Measurements from ENCODE around the gene TMEM98.
"Not testable (repeated sequence)": the region's sequence is repeated elsewhere in the genome, so short reads cannot be mapped to it uniquely, and the experiment has no call there.

Gene TMEM98

DNA sequence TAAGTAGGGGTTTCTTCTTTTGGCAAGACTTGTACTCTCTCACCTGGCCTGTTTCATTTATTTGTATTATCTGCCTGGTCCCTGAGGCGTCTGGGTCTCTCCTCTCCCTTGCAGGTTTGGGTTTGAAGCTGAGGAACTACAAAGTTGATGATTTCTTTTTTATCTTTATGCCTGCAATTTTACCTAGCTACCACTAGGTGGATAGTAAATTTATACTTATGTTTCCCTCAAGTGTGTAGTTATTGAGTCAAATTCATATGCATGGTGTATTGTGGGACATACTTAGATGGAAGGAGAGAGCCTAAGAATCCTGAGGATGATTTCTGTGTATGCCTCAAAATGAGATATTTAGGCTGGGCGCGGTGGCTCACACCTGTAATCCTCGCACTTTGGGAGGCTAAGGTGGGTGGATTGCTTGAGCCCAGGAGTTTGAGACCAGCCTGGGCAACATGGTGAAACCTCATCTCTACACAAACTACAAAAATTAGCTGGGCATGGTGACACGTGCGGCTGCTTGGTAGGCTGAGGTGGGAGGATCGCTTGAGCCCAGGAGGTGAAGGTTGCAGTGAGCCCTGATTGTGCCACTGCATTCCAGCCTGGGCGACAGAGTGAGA is 13.6 kb downstream of the TMEM98 start:
- no peak for DNase-seq (ENCODE audit: low read depth, low spot score)

DNA sequence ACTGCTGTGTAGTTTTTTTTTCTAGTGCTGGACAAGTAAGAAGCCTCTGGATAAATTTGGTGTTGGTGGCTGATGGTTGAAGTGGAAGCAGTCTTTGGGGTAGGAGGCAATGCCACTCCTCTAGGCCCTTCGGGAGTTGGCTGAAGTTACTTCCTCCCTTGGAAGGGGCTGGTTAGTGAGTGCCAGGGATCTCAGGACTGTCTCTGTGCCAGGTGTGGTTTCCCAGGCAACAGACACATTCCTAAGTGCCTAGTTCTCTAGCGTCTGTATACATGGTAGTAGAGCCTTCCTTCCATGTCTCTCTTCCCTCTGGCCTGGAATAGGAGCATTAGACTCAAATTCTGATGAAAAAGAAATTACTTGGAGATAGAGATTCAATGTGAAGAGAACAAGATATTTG is 15.3 kb downstream of the TMEM98 start:
- no peak for DNase-seq (ENCODE audit: low read depth, low spot score)

DNA sequence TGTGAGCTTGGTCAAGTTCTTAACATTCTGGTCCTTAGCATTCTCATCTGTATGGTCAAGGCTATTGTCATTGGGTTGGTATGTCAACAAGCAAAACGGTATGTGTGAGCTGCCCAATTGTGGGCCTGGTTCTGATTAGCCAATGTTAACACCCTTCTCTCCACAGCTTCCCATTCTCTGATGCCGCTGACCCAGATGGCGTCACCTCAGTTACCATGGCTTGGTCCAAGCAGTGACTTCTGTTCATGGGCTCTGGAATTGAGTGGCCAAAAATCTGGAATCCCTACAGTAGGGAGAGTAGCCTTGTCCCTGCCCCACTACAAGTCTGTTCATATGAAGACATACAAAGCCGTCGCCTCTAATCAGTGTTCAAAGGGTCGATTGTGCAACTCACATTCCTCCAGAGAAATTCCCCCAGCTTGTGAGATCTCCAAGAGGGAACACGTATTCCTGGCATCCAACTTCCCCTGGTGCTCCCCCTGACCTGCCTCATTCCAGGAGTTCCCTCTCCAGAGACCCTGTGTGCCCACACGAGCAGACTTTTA is 15.8 kb downstream of the TMEM98 start:
- no peak for DNase-seq (ENCODE audit: low read depth, low spot score)

DNA sequence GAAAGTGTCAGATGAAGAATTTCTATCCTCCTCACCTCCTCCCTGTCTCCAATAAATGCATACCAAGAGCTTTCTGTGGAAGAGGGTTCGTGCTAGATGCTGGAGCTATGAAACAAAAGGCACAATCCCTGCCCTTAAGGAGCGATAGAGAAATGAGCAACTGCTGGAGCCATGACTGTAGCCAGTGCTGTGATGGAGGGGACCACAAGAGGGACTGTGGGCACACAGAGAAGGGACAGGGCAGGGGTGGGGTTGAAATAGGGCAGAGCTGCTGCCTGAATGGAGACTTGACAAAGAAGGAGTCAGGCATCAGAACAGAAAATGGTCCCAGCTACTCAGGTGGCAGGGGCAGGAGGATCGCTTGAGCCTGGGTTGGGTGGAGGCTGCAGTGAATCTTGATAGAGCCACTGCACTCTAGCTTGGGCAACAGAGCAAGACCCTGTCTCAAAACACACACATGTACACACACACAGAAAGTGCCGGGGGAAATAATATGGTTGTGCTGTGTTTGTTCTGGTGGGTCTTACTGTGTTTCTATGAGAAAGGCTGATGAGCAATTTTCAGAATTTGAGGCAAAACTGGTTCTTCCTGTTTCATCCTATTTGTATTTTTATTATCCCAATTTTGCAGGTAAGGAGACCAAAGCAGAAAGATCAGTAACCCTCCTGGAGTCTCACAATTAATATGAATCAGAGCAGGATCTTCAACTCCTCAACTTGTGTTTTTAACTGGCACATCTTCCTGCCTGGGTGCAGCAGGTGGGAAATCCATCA is 16.5 kb downstream of the TMEM98 start:
- no peak for DNase-seq (ENCODE audit: low read depth, low spot score)

DNA sequence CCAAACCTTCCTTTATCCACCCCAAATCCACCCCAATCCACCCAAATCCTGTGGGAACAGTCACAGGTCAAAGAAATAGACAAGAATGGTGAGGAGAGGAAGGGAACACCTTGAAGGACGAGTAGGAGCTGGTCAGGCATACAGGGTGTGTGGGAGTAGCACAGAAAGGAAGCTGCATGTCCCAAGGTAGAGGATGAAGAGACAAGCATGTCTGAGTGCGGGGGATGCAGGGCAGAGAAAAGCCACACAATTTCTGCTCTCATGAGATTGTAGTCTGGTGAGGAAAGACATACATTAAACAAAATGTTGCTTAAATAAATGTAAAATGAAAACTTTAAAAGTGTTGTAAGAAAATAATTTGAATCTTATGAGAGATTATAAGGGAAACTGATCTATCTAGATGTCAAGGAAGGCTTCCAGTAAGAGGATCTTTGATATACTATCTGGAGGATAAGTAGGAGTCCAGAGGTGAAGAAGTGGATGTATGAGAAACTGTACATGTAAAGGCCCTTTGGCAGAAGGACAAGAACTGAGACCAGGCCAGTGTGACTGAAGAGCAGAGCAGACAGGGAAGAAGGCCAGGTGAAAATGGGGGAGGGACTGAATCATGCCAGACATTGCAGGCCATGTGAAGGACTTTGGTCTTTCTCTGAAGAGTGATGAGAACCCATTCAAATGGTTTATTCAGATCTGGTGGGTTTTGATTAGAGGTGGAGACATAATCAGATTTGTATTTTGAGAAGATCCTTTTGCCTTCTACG is 18.6 kb downstream of the TMEM98 start:
- no peak for DNase-seq (ENCODE audit: low read depth, low spot score)

DNA sequence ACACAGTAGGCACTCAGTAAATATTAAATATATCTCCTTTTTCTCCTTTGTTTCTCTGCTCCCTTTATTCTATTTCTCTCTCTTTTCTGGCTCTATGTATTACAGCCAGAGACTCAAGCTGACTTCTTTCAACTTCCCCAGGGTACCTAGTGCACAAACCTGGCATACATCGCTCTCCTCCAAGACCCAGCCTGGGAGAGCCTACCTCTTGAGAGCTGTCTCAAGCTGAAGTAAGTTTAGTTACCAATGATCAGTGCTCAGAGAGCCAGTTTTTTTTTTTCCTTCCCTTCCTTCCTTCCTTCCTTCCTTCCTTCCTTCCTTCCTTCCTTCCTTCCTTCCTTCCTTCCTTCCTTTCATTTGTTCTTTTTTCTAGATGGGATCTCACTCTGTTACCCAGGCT is 19.8 kb downstream of the TMEM98 start:
- no peak for DNase-seq (ENCODE audit: low read depth, low spot score)

DNA sequence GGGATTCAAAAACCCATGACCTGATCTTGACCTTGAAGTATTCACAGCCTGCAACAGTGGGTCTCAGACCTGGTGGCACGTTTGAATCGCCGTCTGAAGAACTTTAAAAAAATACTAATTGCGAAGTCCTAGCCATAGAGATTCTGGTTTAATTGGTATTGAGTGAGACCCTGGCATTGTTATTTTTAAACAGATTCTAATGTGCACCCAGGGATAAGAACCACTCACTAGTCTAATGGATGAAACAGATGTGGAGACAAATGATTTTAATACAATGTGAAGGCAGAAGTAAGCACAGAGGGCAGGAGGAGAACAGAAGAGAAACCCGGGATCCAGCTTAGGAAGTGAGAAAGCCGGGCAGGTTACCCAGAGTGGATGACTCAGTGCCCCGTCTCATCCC is 21.2 kb downstream of the TMEM98 start:
- DNase-seq (ENCODE audit: low read depth, low spot score): no peak

DNA sequence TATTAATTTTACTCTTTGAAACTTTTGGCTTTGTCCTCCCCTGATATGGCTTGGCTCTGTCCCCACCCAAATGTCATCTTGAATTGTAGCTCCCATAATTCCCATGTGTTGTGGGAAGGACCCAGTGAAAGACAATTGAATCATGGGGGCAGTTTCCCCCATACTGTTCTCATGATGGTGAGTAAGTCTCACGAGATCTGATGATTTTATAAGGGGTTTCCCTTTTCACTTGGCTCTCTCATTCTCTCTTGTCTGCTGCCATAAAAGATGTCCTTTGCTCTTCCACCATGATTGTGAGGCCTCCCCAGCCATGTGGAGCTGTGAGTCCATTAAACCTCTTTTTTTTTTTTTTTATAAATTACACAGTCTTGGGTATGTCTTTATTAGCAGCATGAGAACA is 24.5 kb downstream of the TMEM98 start:
- not testable (repeated sequence) for DNase-seq (ENCODE audit: low read depth, low spot score)

DNA sequence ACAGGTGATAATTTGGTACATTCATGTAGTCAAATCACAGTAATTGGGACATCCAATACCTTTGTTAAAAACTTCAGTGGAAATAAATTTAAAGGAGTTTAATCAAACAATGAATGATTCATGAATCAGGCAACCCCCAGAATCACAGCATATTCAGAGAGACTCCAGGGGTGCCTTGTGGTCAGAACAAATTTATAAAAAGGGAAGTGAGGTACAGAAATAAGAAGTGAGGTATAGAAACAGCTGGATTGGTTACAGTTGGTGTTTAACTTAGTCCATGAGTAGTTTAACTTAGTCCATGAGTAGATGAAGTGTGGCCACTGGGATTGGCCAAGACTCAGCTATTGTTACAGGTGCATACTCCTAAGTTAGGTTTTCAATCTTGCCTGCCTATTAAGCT is 25.1 kb downstream of the TMEM98 start:
- no peak for DNase-seq (ENCODE audit: low read depth, low spot score)

DNA sequence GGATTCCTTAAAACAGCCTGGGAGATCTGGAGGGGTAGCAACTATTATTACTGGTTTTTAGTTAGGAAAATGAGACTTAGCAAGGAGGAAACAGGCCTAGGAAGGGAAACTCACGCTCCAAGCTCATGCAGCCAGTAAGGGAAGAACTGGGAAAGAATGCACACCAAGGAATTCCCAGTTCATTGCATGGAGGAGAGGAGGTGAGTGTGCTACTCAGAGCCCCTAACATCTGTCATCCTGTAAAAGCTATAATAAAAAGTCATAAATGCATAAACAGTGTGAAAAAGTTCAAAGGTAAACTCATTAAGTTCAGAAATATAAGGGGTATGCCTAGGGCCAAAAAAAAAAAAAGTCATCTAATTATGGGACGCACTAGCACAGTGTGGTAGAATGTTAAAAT is 25.9 kb downstream of the TMEM98 start:
- no peak for DNase-seq (ENCODE audit: low read depth, low spot score)

DNA sequence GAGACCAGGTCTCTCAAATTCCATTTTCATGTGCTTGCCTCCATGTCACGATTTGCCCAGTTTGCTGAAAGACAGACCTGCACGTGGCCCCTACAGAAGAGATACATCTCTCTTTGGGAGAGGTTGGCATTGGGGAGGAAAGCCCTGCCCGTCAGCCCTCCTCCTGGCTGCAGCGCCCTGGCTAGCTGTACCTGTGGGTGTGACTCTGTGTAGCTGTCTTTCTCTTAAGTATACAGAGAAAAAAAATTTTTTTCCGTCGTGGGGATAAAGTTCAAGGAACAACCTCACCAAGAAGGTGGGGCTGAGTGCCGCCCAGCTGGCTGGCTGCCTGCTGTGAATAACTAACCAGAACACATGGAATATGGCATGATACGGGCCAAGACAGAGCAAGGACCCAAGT is 26.5 kb downstream of the TMEM98 start:
- DNase-seq (ENCODE audit: low read depth, low spot score): no peak

DNA sequence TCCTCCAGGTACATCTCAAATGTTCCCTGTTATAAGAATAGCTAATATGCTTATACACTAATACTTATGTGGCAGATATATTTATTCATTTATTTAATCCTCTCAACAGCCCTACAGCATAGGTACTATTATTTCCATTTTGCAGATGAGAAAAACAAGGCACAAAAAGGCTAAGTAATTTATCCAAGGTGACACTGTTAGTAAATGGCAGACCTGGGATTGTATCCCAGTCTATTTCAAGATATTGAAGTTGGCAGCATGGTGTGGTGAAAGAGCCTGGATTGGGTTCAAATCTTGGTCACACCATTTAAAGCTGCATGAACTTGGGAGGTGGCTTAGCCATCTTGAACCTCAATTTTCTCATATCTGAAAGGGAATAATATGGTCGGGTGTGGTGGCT is 27.2 kb downstream of the TMEM98 start:
- no peak for DNase-seq (ENCODE audit: low read depth, low spot score)

DNA sequence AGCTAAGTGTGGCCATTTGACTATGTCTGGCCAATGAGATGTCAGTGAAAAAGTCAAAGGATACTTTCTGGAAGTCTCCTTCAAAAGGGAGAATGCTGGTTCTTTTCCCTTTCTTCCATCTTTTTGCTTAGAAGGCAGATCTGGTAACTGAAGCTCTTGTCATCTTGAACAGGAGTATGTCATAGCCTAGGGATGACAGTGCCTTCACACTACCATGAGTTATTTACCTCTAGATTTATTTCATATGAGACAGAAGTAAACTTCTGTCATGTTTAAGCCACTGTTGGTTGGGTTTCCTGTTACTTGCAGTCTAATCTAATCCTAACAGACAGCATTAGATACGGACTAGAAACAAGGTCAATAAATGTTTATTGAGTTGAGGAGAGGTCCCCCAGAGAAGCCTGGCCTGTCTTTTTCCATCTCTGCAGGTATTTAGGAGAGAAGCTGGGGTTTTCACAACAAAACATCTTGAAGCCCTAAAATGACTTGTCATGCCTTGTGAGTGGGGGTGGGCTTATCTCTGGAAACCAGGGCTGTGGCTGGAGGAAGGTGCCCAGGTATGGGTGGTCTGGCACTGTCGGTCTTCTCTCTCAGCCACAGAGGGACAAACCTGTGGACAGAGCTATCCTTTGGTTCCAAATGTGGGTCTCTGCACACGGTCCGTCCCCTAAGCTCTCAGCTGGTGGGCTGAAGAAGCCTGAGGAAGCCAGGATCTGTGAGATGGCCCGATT is 28.5 kb downstream of the TMEM98 start:
- DNase-seq (ENCODE audit: low read depth, low spot score): no peak

DNA sequence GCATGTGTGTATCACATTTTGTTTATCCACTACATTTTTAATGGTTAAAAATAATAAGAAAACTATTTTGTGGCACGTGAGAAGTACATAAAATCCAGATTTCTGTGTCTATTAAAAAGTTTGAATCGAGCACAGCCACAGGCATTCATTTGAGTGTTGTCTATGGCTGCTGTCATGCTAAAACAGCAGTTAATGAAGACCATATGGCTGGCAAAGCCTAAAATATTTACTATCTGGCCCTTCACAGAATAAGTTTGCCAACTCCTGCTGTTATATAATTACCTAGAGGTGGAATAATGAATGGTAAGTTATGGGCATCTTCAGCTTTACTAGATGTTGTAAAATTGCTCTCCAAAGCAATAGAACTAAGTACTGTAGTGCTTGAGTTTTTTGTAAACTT is 30.5 kb downstream of the TMEM98 start:
- no peak for DNase-seq (ENCODE audit: low read depth, low spot score)

DNA sequence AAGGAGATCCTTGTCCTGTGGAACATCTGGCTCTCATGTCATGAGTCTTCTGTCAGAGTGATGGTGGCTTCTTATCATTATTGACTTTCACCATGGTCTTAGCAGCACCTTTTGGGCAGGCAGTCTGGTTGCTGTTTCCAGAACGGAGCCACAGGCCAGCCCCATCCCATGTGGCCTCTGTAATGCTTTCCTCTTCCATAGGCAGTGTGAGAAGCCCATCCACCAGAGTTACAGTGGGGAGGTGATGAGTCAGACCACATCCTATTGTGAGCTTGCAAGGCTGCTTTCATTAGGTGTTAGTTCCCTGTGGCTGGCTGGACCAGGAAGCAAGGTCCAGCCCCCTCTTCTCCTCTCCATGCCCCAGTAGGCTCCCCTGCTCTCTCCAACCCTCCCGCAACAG is 32.9 kb downstream of the TMEM98 start:
- no peak for DNase-seq (ENCODE audit: low read depth, low spot score)

DNA sequence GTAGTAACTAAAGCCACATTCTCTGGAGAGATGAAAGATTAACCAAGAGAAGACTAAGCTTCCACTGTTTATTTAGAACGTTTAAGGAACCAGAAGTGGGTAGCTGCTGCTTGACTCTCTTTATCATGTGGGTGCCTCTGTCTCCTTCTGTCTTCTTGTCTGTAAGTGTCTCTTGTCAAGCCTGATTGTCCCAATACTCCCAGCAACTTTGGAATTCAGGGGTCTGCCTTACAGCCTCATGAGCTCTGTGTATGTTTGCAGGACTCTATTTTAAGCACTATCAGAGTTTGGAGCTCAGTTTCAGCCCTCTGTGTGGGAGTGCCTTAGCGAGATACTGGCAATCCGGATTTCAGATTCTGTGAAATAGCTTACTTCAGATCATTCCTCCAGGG is 34.4 kb downstream of the TMEM98 start:
- DNase-seq (ENCODE audit: low read depth, low spot score): no peak

DNA sequence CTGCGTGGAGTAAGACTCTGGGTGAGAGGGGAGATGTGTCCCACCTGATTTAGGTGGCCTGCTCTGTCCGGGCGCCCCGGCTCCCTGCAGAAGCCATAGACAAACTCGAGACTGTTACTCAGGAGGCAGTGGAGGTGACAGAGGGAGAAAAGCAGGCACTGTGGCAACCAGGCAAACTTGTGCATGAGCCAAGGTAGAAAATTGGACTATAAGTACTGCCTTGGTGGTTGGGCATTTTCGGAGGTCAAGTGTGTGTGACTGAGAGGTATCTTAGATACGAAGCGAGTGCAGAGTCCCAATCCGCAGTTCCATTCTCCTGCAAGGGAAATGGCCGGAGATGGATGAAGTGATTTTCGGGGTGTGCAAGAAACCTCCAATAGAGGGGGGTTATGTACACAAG is 36.6 kb downstream of the TMEM98 start:
- no peak for DNase-seq (ENCODE audit: low read depth, low spot score)

DNA sequence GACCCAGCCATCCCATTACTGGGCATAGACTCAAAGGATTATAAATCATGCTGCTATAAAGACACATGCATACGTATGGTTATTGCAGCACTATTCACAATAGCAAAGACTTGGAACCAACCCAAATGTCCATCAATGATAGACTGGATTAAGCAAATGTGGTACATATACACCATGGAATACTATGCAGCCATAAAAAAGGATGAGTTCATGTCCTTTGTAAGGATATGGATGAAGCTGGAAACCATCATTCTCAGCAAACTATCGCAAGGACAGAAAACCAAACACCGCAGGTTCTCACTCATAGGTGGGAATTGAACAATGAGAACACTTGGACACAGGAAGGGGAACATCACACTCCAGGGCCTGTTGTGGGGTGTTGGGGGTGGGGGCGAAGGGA is 41.3 kb downstream of the TMEM98 start:
- DNase-seq (ENCODE audit: low read depth, low spot score): not testable (repeated sequence)

DNA sequence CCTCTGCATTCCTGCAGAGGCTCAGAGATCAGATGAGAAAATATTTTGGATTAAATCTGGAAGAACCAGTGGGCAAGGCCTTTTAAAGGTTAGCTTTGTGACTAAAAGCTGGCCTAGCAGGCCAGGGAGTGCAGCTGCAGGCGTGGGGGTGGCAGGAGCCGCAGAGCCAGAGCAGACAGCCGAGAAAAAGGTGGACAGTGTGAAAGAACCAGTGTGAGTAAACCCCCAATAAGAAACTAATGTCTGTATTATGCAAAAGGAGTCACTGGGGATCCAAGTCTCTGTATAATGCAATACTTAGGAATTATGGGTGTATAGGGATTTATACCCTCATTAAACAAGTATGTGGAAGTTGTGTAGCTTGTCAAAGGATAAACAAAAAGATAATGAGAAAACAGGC is 42.3 kb downstream of the TMEM98 start:
- no peak for DNase-seq (ENCODE audit: low read depth, low spot score)

DNA sequence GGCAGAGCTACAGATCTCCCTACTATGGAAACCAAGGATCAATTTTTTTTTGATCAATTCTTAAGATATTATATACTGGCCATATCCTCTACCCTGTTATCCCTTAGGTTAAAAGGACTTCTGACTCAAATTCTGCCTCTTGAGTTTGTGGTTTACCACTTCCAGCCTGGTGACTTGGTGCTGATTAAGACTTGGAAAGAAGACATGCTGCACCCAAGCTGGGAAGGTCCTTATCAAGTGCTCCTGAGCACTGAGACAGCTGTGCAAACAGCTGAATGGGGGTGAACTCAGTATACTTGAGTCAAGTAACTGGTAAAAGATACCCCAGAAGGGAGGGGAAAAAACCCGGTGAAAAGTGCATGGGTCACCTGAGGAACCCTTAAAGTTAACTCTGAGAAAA is 43.2 kb downstream of the TMEM98 start:
- no peak for DNase-seq (ENCODE audit: low read depth, low spot score)

DNA sequence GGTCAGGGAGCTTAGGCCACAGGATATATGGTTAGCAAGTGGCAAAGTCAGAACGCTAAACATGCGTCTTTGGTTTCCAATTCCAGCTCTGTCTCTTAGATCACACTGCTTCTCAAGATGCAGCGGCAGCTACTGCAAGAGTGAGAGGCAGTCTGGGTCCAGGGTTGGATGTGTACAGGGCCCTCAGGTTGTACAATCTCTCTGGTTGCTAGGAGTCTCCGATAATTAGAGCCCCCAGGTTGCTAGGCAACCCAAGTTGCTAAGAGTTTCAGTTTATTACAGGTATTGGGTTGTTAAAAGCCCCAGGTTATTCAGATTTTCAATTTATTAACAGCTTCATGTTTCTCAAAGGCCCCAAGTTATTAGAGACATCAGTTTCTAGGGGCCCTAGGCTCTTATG is 48.2 kb downstream of the TMEM98 start:
- no peak for DNase-seq (ENCODE audit: low read depth, low spot score)

DNA sequence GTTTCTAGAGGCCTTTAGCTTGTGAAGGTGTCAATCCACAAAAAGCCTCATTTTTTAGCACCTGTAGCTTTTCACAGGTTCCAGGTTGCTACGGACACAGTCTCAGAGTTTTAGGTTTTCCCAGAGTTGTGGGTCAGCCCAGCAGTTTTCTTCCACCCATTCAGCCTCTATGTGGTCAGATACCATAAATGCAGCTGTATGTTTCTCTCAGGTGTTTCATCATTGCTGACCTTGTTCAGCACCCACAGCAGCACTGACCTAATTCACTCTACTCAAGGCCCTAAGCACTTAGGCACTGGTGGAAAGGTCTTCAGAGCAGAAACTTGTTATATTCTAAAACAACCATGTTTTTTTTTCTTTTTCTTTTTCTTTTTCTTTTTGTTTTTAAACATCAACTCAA is 48.7 kb downstream of the TMEM98 start:
- DNase-seq (ENCODE audit: low read depth, low spot score): no peak

Measured in activated CD4-positive, CD25-positive, alpha-beta regulatory T cell treated with anti-CD3 and anti-CD28 coated beads, Interleukin-2, amount 50 U/mL, for 16 hours (primary cell).